Measurements from ENCODE around the gene CT45A1. TPM values are rescaled to one million over a fixed set of nuclear protein-coding genes. Genes with fewer than 3 reads are reported as not detected.
"Not testable (repeated sequence)": the region's sequence is repeated elsewhere in the genome, so short reads cannot be mapped to it uniquely, and the experiment has no call there.

Gene CT45A1, protein sequence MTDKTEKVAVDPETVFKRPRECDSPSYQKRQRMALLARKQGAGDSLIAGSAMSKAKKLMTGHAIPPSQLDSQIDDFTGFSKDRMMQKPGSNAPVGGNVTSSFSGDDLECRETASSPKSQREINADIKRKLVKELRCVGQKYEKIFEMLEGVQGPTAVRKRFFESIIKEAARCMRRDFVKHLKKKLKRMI
- total RNA-seq (2022), result not detected in 2 replicates
- Bru-seq, nascent RNA, result not detected
- not detected for BruChase-seq, experiment 1, labeled RNA remaining after a 6-hour chase
- not detected for BruChase-seq, experiment 2, labeled RNA remaining after a 2-hour chase
- long read RNA-seq, result 0 reads

DNA sequence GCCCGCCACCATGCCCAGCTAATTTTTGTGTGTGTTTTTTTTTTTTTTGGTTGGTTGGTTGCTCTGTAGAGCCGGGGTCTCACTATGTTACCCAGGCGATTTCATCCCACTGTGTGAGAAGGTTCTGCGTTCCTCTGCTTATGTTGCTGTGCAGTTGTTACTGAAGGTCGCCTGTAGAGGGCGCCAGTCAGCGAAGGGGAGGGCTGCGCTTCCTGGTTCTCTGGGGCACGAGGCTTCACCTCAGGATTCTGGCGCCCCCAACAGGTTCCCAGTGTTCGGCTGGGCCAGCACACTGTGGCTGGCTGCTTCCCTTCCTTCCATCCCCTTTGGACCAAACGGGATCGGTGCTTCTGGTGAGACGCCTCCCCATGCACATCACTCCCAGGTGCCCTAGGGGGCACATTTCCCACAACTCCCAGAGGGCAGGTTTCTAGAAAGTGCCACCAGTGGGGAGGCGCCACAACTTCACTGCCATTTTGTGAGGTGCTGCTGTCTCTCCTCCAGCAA, at the start of gene CT45A1:
Gene CT45A1, plus strand, starts transcription at position 457 of the 507 bp plus-strand sequence. CDS start 5,302 bp downstream, outside the sequence.
- H3K36me3 Mint-ChIP-seq (ENCODE audit: insufficient read depth, unreplicated experiment); DNase-seq; H3K9me3 Mint-ChIP-seq (ENCODE audit: low read depth, unreplicated experiment); H3K27ac Mint-ChIP-seq (ENCODE audit: unreplicated experiment); intact Hi-C loops (cut with micrococcal nuclease; ENCODE audit: unreplicated experiment); H3K4me3 Mint-ChIP-seq (ENCODE audit: low read depth, unreplicated experiment); H3K4me1 Mint-ChIP-seq (ENCODE audit: low read depth, unreplicated experiment); H3K27me3 Mint-ChIP-seq (ENCODE audit: unreplicated experiment); BruUV-seq (replicated peaks); CTCF ChIA-PET: not testable (repeated sequence)

DNA sequence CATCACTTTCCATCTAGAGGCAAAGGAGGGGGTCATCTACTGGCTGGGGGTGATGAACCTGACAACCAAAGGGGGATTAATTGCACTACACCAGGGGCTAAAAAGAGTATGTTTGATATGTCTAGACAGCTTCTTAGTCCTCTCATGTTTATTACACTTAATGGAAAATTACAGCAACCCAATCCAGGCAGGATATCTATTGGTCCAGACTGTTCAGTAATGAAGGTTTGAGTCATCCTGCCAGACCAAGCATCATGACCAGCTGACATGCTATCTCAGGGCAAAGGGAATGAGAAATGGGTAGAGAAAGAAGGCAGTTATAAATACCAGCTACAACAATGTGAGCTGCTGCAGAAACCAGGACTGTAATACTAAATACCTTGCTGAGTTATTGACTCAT, 40.5 kb upstream of the CT45A1 start:
- intact Hi-C loops (cut with micrococcal nuclease; ENCODE audit: unreplicated experiment); DNase-seq; BruUV-seq (replicated peaks); H3K36me3 Mint-ChIP-seq (ENCODE audit: insufficient read depth, unreplicated experiment); H3K27me3 Mint-ChIP-seq (ENCODE audit: unreplicated experiment); CTCF ChIA-PET; H3K9me3 Mint-ChIP-seq (ENCODE audit: low read depth, unreplicated experiment); H3K27ac Mint-ChIP-seq (ENCODE audit: unreplicated experiment); H3K4me1 Mint-ChIP-seq (ENCODE audit: low read depth, unreplicated experiment); H3K4me3 Mint-ChIP-seq (ENCODE audit: low read depth, unreplicated experiment): not testable (repeated sequence)

DNA sequence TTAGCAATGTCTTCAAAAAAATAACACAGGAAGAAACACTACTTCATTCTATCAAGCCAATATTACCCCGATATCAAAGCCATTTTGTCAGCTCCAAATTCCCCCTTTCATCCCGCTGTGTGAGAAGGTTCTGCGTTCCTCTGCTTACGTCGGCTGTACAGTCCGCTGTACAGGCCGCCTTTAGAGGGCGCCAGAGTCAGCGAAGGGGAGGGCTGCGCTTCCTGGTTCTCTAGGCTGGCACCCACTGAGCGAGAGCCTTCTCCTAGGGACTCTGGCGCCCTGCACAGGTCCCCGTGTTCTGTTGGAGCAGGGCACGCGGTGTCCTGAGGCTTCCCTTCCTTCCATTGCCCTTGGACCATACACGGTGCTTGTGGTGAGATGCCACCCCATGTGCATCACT, 25.3 kb upstream of the CT45A1 start:
- TF ChIP-seq, protein P1, sequence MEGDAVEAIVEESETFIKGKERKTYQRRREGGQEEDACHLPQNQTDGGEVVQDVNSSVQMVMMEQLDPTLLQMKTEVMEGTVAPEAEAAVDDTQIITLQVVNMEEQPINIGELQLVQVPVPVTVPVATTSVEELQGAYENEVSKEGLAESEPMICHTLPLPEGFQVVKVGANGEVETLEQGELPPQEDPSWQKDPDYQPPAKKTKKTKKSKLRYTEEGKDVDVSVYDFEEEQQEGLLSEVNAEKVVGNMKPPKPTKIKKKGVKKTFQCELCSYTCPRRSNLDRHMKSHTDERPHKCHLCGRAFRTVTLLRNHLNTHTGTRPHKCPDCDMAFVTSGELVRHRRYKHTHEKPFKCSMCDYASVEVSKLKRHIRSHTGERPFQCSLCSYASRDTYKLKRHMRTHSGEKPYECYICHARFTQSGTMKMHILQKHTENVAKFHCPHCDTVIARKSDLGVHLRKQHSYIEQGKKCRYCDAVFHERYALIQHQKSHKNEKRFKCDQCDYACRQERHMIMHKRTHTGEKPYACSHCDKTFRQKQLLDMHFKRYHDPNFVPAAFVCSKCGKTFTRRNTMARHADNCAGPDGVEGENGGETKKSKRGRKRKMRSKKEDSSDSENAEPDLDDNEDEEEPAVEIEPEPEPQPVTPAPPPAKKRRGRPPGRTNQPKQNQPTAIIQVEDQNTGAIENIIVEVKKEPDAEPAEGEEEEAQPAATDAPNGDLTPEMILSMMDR (IDR thresholded peaks at IDR 0.05; ENCODE audit: unreplicated experiment), result peak; percentile 15
- BruUV-seq (replicated peaks), result no TSS peak
- intact Hi-C loops (cut with micrococcal nuclease; ENCODE audit: unreplicated experiment), result no loop called here
- H3K27ac Mint-ChIP-seq (ENCODE audit: unreplicated experiment), result no peak overlapping the region
- no peaks in the 10 kb centered on the region for H3K27me3 Mint-ChIP-seq (ENCODE audit: unreplicated experiment)
- CTCF ChIA-PET, result no interaction called here
- H3K9me3 Mint-ChIP-seq (ENCODE audit: low read depth, unreplicated experiment), result no peaks in the 10 kb centered on the region
- no peak for DNase-seq
- H3K4me1 Mint-ChIP-seq (ENCODE audit: low read depth, unreplicated experiment), result no peaks in the 10 kb centered on the region
- H3K36me3 Mint-ChIP-seq (ENCODE audit: insufficient read depth, unreplicated experiment), result no peaks in the 10 kb centered on the region
- H3K4me3 Mint-ChIP-seq (ENCODE audit: low read depth, unreplicated experiment), result no peak overlapping the region

DNA sequence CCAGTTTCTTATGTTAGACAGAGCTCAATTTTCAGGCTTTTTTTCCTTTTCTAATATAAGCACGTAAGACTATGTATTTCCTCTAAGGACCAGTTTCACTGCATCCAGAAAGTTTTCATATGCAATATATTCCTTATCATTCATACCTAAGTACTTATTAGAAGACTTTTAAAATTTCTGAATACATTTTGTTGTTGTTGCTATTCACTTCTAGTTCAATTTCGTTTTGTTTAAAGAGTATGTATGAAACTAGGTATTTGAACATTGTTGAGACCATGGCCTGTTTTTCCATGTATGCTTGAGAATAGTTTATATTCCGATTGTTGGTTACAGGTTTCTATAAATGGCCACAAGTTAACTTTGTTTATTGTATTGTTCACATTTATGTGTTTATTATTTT, 18.0 kb upstream of the CT45A1 start:
- intact Hi-C loops (cut with micrococcal nuclease; ENCODE audit: unreplicated experiment), result no loop called here
- CTCF ChIA-PET, result interaction anchor here (1.0 kb wide), 1 partner anchor 101 kb away, joined by 6 read pairs; no protein-coding TSS in a partner anchor
- DNase-seq, result no peak
- Mint-ChIP-seq H3K36me3 (ENCODE audit: insufficient read depth, unreplicated experiment) (no peaks in the 10 kb centered on the region), H3K27me3 (ENCODE audit: unreplicated experiment) (peaks cover 18% of the 10 kb centered on the region), H3K4me1 (ENCODE audit: low read depth, unreplicated experiment) (no peaks in the 10 kb centered on the region), H3K9me3 (ENCODE audit: low read depth, unreplicated experiment) (no peaks in the 10 kb centered on the region), H3K4me3 (ENCODE audit: low read depth, unreplicated experiment) (no peak overlapping the region), H3K27ac (ENCODE audit: unreplicated experiment) (no peak overlapping the region)
- BruUV-seq (replicated peaks), result no TSS peak
- TF ChIP-seq, protein P1 (IDR thresholded peaks at IDR 0.05; ENCODE audit: unreplicated experiment), result no peak

DNA sequence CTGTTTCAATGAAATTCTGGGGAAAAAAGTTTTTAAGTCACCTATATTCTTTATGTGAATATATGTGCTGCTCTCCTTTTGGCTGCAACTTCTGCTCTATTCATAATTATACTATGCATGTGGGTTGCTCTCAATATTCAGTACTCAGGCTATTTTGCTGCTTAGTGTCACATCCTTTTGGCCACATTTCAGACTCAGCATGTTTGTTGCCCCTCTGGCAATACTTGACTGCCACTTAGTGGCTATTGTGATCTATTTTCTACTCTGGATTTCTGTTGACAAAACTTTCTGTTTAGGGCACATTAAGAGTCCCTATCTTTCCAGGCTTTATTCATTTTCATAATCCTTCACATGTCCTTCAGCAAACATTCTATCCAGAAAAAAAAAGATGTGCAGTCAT, 15.8 kb upstream of the CT45A1 start:
- Mint-ChIP-seq H3K4me1 (ENCODE audit: low read depth, unreplicated experiment) (no peaks in the 10 kb centered on the region), H3K27me3 (ENCODE audit: unreplicated experiment) (peaks cover 18% of the 10 kb centered on the region), H3K27ac (ENCODE audit: unreplicated experiment) (no peak overlapping the region), H3K9me3 (ENCODE audit: low read depth, unreplicated experiment) (no peaks in the 10 kb centered on the region), H3K36me3 (ENCODE audit: insufficient read depth, unreplicated experiment) (no peaks in the 10 kb centered on the region), H3K4me3 (ENCODE audit: low read depth, unreplicated experiment) (no peak overlapping the region)
- no peak for DNase-seq
- intact Hi-C loops (cut with micrococcal nuclease; ENCODE audit: unreplicated experiment), result no loop called here
- TF ChIP-seq, protein P1 (IDR thresholded peaks at IDR 0.05; ENCODE audit: unreplicated experiment), result no peak
- no TSS peak for BruUV-seq (replicated peaks)
- CTCF ChIA-PET, result no interaction called here

All from Calu3 (cell line).